ENCODE measurements around the gene SERPINH1. TPM values are rescaled to one million over a fixed set of nuclear protein-coding genes. Genes with fewer than 3 reads are reported as not detected.

SERPINH1 gene
- 100 to 1,000 TPM; 319 to 615 (median 354) TPM for polyA plus RNA-seq (ENCODE audit: insufficient read length in 4 of 4)

- DNase-seq (ENCODE audit: low read depth in 4 of 4, low spot score in 3 of 4): peak in 1 of 4 donors; percentile 73
Observed at GRCh38 chr11:75562048-75562835, at the start of gene SERPINH1. SERPINH1 (plus strand) TSS chr11:75562253; CDS start chr11:75566350, 4,097 bp downstream.

GRCh38 chr11:75513250-75513649 is 48.8 kb upstream of the SERPINH1 start:
- DNase-seq (ENCODE audit: low read depth in 4 of 4, low spot score in 3 of 4): no peak

- no peak for DNase-seq (ENCODE audit: low read depth in 4 of 4, low spot score in 3 of 4)
Observed at GRCh38 chr11:75514596-75514995, 47.5 kb upstream of the SERPINH1 start.

DNA sequence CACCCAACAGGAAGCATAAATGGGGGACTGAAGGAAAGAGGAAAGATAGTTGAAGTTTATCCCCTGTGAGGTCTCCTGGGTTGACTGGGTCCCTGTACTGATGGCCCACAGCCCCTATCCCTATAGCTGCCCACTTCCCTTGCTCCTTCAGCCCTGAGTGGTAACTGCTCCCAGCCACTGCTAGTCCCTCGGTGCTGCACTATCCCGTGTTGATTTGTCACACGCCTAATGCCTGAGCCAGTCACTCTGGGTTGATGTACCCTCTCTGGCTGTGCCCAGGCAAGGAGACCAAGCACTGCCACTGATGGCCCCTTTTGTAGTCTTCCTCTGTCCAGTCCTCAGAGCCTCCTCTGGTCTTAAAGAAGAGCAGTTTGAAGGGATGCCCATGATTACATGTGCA is 45.9 kb upstream of the SERPINH1 start:
- no peak for DNase-seq (ENCODE audit: low read depth in 4 of 4, low spot score in 3 of 4)

DNA sequence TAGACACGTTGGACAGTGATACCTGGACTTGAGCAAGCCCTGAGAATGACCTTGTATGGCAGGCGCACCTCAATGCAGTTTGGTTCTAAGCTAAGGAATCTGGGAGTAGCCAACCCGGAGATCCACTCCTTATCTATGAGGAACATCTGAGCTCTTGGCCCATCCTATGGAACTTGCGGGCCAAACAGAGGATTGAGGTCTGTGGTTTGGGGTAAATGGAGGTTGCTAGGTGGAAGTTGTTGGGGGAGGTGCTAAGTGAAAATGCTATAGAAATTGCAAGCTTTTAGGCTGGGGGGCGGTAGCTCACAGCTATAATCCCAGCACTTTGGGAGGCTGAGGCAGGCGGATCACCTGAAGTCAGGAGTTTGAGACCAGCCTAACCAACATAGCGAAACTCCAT is 45.2 kb upstream of the SERPINH1 start:
- no peak for DNase-seq (ENCODE audit: low read depth in 4 of 4, low spot score in 3 of 4)

DNA sequence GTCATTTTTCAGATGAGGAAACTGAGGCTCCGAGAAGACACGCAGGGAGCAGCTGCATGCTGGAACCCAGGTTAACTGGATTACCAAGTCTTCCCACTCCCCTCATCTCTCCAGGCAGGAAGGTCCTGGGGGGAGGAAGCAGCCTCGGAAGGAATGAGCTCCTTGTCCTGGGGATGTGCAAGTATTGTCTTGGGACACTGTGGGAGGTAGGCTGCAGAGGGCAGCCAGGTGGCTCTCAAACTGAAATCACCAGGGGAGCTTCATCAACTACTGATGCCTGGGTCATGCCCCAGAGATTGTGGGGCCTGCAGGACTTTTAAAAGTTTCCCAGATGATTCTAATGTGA is 43.9 kb upstream of the SERPINH1 start:
- DNase-seq (ENCODE audit: low read depth in 4 of 4, low spot score in 3 of 4): no peak

DNA sequence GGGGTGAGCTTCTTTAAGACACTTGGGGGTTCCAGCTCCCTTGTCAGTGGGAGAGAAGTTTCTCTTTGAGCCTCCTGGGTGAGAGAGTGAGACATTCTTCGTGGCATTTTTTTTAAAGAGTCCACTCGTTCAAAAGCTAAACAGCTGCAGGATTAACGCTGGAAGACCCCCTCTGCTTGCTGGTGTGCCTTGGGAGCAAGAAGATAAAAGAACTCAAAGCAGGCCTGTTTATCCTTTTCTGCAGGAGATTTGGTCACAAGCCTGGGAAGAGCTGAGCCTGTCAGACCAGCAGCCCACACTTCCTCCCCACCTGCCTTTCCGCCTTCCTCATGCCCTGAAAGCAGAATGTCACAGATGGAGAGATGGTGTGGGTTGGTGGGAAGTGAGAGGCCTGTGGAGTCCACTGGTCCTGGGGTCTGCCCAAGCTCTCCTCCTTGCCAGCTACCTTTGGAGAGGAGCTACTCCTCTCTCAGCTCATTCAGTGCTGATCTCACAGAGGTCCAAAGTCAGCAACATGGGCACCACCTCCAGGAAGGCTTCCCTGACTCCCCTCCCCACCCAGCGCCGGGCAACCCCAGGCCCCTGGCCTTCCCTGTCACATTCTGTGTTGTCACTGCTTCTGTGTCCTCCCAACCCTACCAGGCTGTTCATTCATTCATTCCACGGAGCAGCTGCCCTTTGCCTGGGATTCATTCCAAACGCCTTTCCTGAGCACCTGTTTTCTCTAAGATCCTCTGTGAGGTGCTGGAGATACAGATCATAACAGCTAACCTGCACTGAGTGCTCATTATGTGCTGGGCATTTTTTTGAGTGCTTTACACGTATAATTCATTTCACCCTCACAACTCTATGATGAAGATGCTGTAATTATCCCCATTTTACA is 43.0 kb upstream of the SERPINH1 start:
- no peak for DNase-seq (ENCODE audit: low read depth in 4 of 4, low spot score in 3 of 4)

DNA sequence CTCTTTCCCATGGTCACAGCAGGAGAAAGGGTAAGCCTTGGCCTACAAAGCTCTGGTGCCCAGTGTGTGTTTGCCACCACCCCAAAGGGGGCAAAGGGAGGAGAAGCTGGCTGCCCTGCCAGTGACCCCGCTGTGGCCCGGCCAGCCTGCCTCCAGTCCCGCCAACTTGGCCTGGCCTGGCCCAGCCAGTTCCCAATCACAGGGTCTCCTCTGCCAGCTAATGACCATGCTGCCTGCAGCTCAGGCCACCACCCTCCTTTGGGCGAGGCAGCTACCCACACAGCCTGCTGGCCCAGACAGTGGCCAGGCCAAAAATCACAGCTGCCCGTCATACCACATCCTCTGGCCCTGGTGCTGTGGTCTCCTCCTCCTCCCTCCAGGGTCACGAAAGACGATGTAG is 41.4 kb upstream of the SERPINH1 start:
- no peak for DNase-seq (ENCODE audit: low read depth in 4 of 4, low spot score in 3 of 4)

DNA sequence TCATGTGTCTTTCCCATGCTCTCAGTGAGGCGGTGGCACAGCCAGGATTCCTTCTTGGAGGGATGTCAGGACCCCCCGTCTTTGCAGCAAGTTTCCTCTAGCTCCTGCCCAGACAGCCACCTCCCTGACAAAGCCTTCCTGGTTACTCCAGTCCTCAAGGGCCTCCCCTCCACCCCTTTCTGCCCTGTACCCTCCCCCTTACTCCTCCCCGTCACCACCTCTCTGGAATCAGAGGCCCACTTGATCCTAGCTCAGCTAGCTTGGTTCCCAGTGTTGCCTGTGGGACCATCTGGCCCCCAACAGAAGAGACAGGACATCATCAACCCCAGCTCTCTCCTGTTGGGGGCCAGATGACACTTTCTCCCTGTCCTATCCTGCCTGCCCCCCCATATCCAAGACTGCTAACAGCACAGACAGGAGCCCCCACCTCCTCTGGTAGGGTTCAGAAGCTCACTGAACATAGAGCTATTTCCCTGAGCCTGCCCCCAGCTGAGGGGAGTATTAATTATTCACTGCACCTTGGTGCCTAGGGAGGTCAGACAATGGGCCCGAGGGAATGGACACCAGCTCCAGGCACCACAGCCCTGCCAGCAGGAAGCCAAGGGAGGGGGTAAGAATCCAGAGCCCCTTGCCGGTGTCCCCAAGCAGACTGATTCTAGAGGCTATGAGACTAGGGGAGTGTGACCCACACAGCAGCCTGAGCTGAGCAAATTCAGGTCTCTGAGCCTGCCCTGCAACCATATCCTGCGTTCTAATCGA is 39.6 kb upstream of the SERPINH1 start:
- no peak for DNase-seq (ENCODE audit: low read depth in 4 of 4, low spot score in 3 of 4)

DNA sequence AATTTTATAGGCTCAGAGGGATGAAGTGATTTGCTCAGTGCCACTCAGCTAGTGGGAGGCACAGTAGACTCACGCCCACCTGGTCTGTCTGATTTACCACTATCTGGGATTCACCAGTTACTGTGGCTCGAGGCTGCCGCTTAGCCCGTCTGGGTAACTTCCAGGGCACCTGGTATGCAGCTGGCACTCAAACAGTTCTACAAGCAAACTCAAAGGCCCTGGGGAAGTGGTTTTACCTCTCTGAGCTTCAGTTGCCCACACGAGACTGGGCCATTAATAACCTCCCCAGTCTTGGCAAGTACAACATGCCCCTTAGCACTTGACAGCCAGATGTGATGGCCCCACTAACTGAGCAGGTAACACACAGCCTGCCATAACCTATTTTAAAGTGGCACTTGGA is 38.9 kb upstream of the SERPINH1 start:
- no peak for DNase-seq (ENCODE audit: low read depth in 4 of 4, low spot score in 3 of 4)

- no peak for DNase-seq (ENCODE audit: low read depth in 4 of 4, low spot score in 3 of 4)
Observed at GRCh38 chr11:75523811-75524664, 38.0 kb upstream of the SERPINH1 start.

DNA sequence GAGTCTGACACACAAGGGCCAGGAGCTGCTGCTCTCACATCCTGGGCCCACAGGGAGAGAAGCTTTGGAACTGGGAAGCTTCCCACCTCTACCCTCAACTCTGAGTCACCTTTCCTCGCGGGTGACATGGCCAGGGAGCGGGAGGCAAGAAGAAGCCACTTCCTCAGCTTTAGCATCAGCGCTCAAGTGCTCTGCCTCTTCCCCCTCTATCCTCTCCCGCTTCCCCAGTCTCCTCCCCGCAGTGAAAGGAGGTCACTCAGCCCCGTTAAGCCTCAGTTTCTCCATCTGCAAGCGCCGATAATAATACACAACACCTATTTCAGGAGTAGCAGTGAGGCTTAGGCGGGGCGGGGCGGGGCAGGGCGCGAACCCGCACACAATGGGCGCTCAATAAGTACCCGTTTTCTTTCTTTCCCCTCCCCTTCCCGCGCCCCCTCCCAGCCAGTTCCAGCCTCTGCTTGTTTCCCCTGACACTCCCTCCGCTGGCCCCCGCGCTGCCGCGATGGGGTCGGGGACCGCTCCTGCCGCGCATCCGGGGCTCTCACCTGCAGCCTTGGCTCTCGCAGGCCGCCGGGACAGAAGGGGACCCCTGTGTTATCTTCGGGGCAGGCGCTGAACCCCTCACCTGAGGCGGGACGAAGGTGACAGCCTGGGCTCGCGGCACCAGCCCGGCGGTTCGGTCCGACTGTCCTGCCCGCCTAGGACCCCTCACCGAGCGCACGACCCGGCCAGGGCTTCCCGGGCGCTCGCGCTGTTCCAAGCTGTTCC is 37.2 kb upstream of the SERPINH1 start:
- no peak for DNase-seq (ENCODE audit: low read depth in 4 of 4, low spot score in 3 of 4)

DNA sequence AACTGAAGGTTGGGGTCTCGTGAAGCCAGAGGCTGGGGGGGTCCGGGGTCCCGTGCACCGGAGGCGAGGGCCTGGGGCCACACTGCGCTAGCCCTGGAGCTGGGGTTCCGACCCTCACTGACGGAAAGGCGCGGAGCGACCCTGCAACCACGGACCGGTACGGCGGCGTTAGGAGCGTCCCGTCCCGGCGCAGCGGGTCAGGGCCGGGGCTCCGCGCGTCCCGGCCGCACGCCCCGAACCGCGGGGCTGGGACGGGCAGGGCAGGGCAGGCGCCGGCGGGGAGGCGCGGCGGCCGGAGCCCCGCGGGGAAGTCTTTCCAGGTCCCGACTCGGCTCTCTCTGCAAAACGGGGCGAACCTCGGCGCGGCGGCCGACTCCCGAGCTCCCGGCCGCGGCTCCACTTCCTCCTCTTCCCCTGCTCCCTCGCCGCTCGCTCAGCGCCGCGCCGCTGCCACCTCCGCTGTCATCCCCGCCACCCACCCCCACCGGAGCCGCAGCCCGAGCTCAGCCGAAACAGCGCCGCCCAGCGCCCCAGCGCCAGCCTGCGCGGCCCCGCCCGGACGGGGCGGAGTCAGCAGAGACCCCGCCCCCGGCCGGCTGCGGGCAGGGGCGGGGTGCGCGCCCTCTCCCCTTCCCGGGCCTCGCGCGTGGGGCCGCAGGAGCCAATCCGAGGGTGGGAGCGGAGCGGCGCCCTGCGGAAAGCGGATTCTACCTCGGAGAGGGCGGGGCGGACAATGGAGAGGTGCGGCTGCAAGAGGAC is 36.4 kb upstream of the SERPINH1 start, which contains the start of gene GDPD5:
TSS of gene GDPD5 (minus strand) at position 509 of the 759 bp plus-strand sequence. CDS start 48,206 bp downstream, outside the sequence.
- DNase-seq (ENCODE audit: low read depth in 4 of 4, low spot score in 3 of 4): peak; percentile 66 to 74 (median 72)

DNA sequence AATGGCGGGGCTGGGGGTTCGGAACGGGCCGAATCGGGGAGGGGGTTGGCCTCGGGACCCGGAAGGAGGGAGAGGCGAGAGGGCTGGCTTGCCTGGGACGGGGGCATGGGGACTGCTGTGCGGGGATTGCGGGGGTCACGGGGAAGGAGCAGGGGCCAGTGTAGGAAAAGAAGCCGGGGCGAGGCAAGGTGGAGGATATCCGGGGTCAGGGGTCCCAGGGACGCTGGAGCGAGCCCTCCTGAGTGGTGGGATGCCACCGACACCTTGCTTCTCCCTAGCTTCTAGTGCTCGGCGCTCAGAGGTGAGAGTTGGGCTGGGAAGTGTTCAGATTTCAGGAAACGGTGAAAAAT is 35.9 kb upstream of the SERPINH1 start:
- DNase-seq (ENCODE audit: low read depth in 4 of 4, low spot score in 3 of 4): no peak

- DNase-seq (ENCODE audit: low read depth in 4 of 4, low spot score in 3 of 4): no peak
Observed at GRCh38 chr11:75527130-75527529, 34.9 kb upstream of the SERPINH1 start.

GRCh38 chr11:75527938-75528735 is 33.9 kb upstream of the SERPINH1 start:
- DNase-seq (ENCODE audit: low read depth in 4 of 4, low spot score in 3 of 4): no peak

DNA sequence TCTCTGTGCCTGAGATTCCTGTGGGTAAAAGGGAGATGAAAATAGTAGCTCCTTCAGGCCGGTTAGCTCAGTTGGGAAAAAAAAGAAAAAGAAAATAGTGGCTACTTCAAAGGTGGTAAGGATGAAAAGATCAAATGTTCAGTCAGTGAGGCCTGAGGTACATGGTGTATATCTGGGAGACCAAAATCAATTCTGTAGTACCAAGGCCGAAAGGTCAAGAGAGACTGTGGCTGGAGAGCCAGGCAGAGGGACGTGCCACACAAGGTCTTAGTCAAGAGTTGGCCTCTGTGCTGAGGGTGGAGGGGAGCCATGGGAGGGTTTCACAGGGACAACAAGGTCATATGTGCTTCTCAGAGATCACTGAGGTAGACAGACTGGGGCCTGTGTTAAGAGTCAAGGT is 31.5 kb upstream of the SERPINH1 start:
- DNase-seq (ENCODE audit: low read depth in 4 of 4, low spot score in 3 of 4): no peak

GRCh38 chr11:75531325-75531724 is 30.7 kb upstream of the SERPINH1 start:
- no peak for DNase-seq (ENCODE audit: low read depth in 4 of 4, low spot score in 3 of 4)
